OCI-LY3 (cell line): ENCODE measurements around the gene ADAMTS15.

Source experiments
- H2AFZ ChIP-seq: fragments of 200-600, 300-600 bp; shearing (Covaris generic); 2 replicates; pipeline ENCODE4 v1.6.0; 2014; ENCODE audit warnings: antibody characterized with exemption, low read depth, low read length
- H3K27ac ChIP-seq: fragments of 200-600, 300-600 bp; sonication (generic); 2 replicates; pipeline ENCODE4 v1.5.1; 2014; ENCODE audit warnings: mild to moderate bottlenecking, low read length, moderate library complexity, mixed read lengths
- H3K27me3 ChIP-seq: fragments of 200-600, 300-600 bp; sonication (generic); 2 replicates; pipeline ENCODE4 v1.6.1; 2014; ENCODE audit warnings: low read depth, low read length, mixed read lengths
- H3K36me3 ChIP-seq: fragments of 200-600, 300-600 bp; sonication (generic); replicated peaks from 2 replicates; pipeline ENCODE3; 2014; ENCODE audit warnings: low read depth, low read length, mixed read lengths
- H3K4me1 ChIP-seq: fragments of 300-600, 200-600 bp; sonication (generic); 2 replicates; pipeline ENCODE4 v1.6.1; 2014; ENCODE audit warnings: low read length, mixed read lengths
- H3K4me2 ChIP-seq: fragments of 200-600, 300-600 bp; sonication (generic); 2 replicates; pipeline ENCODE4 v1.6.1; 2014; ENCODE audit warnings: low read length, mixed read lengths
- H3K4me3 ChIP-seq: fragments of 300-600, 200-600 bp; sonication (generic); 2 replicates; pipeline ENCODE4 v1.5.1; 2014; ENCODE audit warnings: antibody characterized with exemption, mild to moderate bottlenecking, low read length, moderate library complexity
- H3K79me2 ChIP-seq: fragments of 300-600, 200-600 bp; shearing (Covaris generic); 2 replicates; pipeline ENCODE4 v1.6.1; 2014; ENCODE audit warnings: mild to moderate bottlenecking, low read length, mixed read lengths
- H3K9ac ChIP-seq: fragments of 300-600, 200-600 bp; shearing (Covaris generic); 2 replicates; pipeline ENCODE4 v1.6.0; 2014; ENCODE audit warnings: mild to moderate bottlenecking, low read length, moderate library complexity
- H3K9me3 ChIP-seq: fragments of 200-600, 300-600 bp; shearing (Covaris generic); 2 replicates; pipeline ENCODE4 v1.6.1; 2014; ENCODE audit warnings: low read length, mixed read lengths; ENCODE audit not compliant: insufficient read depth
- H4K20me1 ChIP-seq: fragments of 200-600, 300-600 bp; sonication (generic); 2 replicates; pipeline ENCODE4 v1.6.1; 2016; ENCODE audit warnings: low read length, mixed read lengths; ENCODE audit not compliant: insufficient read depth
- EZH2phosphoT487 ChIP-seq: fragments of 200-600 bp; shearing (Covaris generic); IDR thresholded peaks from 2 replicates; pipeline ENCODE4 v1.6.1; 2018; ENCODE audit warnings: antibody characterized with exemption, mixed run types, low read depth
- TF ChIP-seq, protein P1 (sequence below): fragments of 200-600, 300-600 bp; sonication (generic); IDR thresholded peaks from 2 replicates; pipeline ENCODE4 v1.5.1; 2014; ENCODE audit warnings: antibody characterized with exemption, low read length, low read depth

ADAMTS15 gene

DNA sequence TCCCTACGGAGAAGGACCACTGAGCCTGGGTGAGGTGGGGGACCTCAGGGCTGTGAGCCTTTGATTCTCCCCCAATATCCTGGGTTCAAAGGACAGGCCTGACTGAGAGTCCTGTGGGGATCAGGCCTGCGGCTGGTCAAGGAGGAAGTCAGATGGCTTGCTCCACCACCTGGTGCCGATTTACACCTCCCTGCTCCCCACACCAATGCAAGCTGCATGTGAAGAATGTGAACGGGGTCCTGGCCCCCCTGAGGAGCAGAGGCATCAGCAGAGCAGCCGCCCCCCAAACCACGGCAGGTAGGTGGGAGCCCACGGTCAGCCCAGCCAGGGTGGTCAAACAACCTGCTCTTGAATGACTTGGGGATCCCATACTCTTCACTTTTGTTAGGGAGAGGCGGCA lies 26.7 kb upstream of the ADAMTS15 start:
- no peaks in the 10 kb centered on the region for H3K9me3 ChIP-seq
- H4K20me1 ChIP-seq = no peaks in the 10 kb centered on the region
- H3K4me2 ChIP-seq = no peak overlapping the region
- H3K4me3 ChIP-seq = no peak overlapping the region
- no peaks in the 10 kb centered on the region for H3K79me2 ChIP-seq
- H3K27ac ChIP-seq = no peak overlapping the region
- H3K4me1 ChIP-seq = peaks cover 15% of the 10 kb centered on the region
- H3K36me3 ChIP-seq = no peaks in the 10 kb centered on the region
- no peak overlapping the region for H3K9ac ChIP-seq
- TF ChIP-seq, protein P1, sequence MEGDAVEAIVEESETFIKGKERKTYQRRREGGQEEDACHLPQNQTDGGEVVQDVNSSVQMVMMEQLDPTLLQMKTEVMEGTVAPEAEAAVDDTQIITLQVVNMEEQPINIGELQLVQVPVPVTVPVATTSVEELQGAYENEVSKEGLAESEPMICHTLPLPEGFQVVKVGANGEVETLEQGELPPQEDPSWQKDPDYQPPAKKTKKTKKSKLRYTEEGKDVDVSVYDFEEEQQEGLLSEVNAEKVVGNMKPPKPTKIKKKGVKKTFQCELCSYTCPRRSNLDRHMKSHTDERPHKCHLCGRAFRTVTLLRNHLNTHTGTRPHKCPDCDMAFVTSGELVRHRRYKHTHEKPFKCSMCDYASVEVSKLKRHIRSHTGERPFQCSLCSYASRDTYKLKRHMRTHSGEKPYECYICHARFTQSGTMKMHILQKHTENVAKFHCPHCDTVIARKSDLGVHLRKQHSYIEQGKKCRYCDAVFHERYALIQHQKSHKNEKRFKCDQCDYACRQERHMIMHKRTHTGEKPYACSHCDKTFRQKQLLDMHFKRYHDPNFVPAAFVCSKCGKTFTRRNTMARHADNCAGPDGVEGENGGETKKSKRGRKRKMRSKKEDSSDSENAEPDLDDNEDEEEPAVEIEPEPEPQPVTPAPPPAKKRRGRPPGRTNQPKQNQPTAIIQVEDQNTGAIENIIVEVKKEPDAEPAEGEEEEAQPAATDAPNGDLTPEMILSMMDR = no peak
- TF ChIP-seq EZH2phosphoT487 = no peak
- no peak overlapping the region for H2AFZ ChIP-seq
- peaks cover 42% of the 10 kb centered on the region for H3K27me3 ChIP-seq

DNA sequence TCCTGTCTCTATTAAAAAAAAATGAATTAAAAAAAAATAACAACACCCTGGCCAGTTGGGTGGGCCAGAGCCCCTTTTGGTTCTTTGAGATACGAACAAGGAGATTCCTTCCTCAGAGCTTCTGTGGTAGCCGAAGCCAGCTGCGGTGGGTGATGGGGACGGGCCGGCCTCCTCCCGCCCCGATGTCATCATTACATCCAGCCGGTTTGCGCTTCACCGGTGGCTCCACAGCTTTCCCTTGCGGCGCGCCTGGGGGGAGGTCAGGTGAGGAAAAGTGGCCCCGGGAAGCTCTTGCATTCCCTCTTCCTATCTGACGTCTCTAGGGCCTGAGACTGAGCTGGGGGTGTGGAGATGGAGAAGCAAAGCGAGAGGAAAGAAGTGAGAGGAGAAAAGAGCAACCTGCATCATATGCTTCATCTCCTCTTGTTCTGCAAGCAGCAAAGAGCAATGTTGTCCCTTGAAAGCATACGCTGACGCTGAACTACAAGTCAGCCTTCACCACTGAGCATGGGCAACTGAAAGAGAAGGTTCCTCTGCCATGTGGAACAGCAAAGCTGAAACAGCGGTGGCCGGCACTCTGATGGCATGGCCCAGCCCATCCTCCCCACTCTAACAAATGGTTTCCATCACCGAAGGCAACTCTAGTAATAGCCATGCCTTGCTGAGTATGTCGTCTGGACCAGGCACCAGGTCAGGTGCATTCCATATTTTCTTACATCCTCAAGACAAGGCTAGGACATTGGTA lies 26.0 kb upstream of the ADAMTS15 start:
- Histone ChIP-seq H3K9me3 (no peaks in the 10 kb centered on the region), H3K9ac (no peak overlapping the region), H3K36me3 (no peaks in the 10 kb centered on the region), H3K4me1 (peaks cover 15% of the 10 kb centered on the region), H3K4me2 (no peak overlapping the region), H3K4me3 (no peak overlapping the region), H4K20me1 (no peaks in the 10 kb centered on the region), H3K27ac (no peak overlapping the region), H3K79me2 (no peaks in the 10 kb centered on the region), H3K27me3 (peaks cover 43% of the 10 kb centered on the region), H2AFZ (no peak overlapping the region)
- TF ChIP-seq EZH2phosphoT487 = no peak
- TF ChIP-seq, protein P1 = no peak

DNA sequence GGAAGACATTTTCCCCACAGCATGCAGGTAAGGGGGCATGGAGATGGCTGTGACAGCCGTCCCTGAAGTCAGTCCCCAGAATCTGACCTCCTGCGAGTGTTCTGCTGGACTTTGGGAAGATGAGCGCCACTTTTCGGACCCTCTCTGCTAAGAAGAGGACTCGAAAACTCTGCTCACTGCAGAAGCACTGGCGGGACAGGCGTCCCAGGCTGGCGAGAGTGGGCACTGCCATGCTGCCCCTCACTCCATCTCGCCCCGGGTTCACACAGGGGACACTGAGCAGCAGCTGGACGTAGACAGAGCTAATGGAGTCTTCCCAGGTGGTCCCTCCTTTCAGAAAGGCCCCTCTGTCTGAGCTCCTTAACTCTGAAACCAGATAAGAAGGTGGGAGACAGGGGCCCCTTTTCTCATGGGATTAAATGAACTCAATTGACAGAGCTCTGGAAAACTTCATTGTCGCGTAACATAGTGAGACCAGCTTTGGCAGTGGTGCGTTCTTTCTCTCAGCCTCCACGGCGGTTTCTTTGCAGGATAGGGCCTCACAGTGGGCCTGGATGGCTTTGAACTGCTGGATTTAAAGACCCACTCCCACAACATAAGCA lies 24.8 kb upstream of the ADAMTS15 start:
- no peaks in the 10 kb centered on the region for H3K36me3 ChIP-seq
- H3K79me2 ChIP-seq = no peaks in the 10 kb centered on the region
- no peak overlapping the region for H2AFZ ChIP-seq
- H3K9ac ChIP-seq = no peak overlapping the region
- TF ChIP-seq EZH2phosphoT487 = no peak
- TF ChIP-seq, protein P1 = no peak
- peaks cover 43% of the 10 kb centered on the region for H3K27me3 ChIP-seq
- no peak overlapping the region for H3K4me2 ChIP-seq
- H3K9me3 ChIP-seq = no peaks in the 10 kb centered on the region
- H3K4me1 ChIP-seq = peaks cover 15% of the 10 kb centered on the region
- no peaks in the 10 kb centered on the region for H4K20me1 ChIP-seq
- no peak overlapping the region for H3K4me3 ChIP-seq
- H3K27ac ChIP-seq = no peak overlapping the region

DNA sequence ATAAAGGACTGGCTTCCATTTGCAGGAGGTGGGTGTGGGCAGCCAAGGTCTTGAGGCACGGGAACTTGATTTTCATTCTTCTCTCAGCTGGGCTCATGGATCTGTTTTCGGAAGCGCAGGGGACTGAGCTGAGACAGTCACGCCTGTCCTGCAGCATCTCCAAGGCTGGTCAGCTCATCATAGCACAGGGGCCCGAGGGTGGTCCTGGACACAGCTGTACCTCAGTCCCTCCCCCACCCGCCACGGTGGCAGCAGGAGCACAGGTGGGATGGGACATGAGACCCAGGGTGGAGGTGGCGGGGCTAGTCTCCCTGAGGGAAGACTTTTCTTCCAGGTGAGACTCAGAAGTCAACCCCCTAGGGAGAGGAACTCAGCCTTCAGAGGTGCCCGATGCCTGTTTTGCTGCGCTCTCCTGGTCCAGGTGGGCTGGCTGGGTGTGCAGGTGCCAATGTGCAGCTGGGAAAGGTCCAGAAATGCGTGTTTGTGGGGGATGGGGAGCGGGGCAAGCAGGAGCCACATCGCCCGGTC lies 23.8 kb upstream of the ADAMTS15 start:
- H3K27ac ChIP-seq = no peak overlapping the region
- H4K20me1 ChIP-seq = no peaks in the 10 kb centered on the region
- no peak overlapping the region for H3K9ac ChIP-seq
- H3K4me1 ChIP-seq = peaks cover 15% of the 10 kb centered on the region
- H3K79me2 ChIP-seq = no peaks in the 10 kb centered on the region
- H3K4me3 ChIP-seq = no peak overlapping the region
- H3K36me3 ChIP-seq = no peaks in the 10 kb centered on the region
- TF ChIP-seq, protein P1 = no peak
- no peak for TF ChIP-seq EZH2phosphoT487
- H3K27me3 ChIP-seq = peaks cover 47% of the 10 kb centered on the region
- H3K9me3 ChIP-seq = no peaks in the 10 kb centered on the region
- H3K4me2 ChIP-seq = no peak overlapping the region
- H2AFZ ChIP-seq = no peak overlapping the region
